Panc1 (cell line): ENCODE results near the gene VSTM5. TPM values are rescaled to one million over a fixed set of nuclear protein-coding genes. Genes with fewer than 3 reads are reported as not detected.

Experiments used
- ATAC-seq: fragments of 200-7000 bp; cut with Tn5 transposase; 2 replicates; pipeline ENCODE4 v1.9.1; 2020; ENCODE audit warnings: mild to moderate bottlenecking, moderate library complexity
- BruUV-seq: library from RNA; stranded (reverse); fragments of 400-500 nt; replicated peaks from 2 replicates; lab custom pipeline; 2021; lab: Mats Ljungman, UMichigan
- CTCF ChIA-PET: fragments of 300-600 bp; sonication (Branson Sonifier 250); formaldehyde crosslinking; loops from one replicate; lab custom pipeline; 2022; ENCODE audit warnings: antibody characterized with exemption; lab: Charles Lee
- POLR2A ChIA-PET: fragments of 300-600 bp; sonication (Branson Sonifier 250); formaldehyde crosslinking; loops from one replicate; lab custom pipeline; 2022; ENCODE audit warnings: antibody characterized with exemption; lab: Charles Lee
- DNase-seq: peaks from one replicate; pipeline ENCODE4 v3.0.0-alpha.2; 2010; ENCODE audit warnings: low read depth, low spot score
- H3K27ac ChIP-seq: 2 replicates; pipeline ENCODE4 v1.5.1; 2011; ENCODE audit warnings: mild to moderate bottlenecking, low read length, inconsistent platforms
- H3K27me3 ChIP-seq: fragments of 200-500 bp; sonication (Bioruptor generic); 2 replicates; pipeline ENCODE4 v1.6.0; 2014; ENCODE audit warnings: low read length, inconsistent platforms; ENCODE audit not compliant: control insufficient read depth, insufficient read depth
- H3K36me3 ChIP-seq: fragments of 200-500 bp; sonication (Bioruptor generic); 2 replicates; pipeline ENCODE4 v1.5.1; 2014; ENCODE audit warnings: inconsistent platforms, mild to moderate bottlenecking, low read length, moderate library complexity; ENCODE audit not compliant: control insufficient read depth, insufficient read depth
- H3K4me1 ChIP-seq: 2 replicates; pipeline ENCODE4 v1.5.1; 2011; ENCODE audit warnings: inconsistent platforms, mild to moderate bottlenecking, low read length, moderate library complexity; ENCODE audit not compliant: control insufficient read depth, insufficient read depth
- H3K4me3 ChIP-seq, 2 experiments: 2 replicates each; pipeline ENCODE4 v1.5.1; 2011 to 2012; ENCODE audit warnings: low read depth in 2 of 2, low read length in 2 of 2, mild to moderate bottlenecking in 2 of 2, inconsistent platforms in 1 of 2, moderate library complexity in 1 of 2
- H3K9me3 ChIP-seq: fragments of 200-500 bp; sonication (Bioruptor generic); 2 replicates; pipeline ENCODE4 v1.5.1; 2014; ENCODE audit warnings: low read depth, mild to moderate bottlenecking, inconsistent platforms, low read length, moderate library complexity; ENCODE audit not compliant: control insufficient read depth, insufficient read depth
- CTCF ChIP-seq: fragments of 450-650 bp; IDR thresholded peaks from 2 replicates; pipeline ENCODE4 v1.5.1; 2017; ENCODE audit warnings: mild to moderate bottlenecking
- POLR2AphosphoS5 ChIP-seq: IDR thresholded peaks from 2 replicates; pipeline ENCODE4 v1.6.1; 2012; ENCODE audit warnings: mild to moderate bottlenecking, low read depth, low read length, moderate library complexity
- REST ChIP-seq, 2 experiments: IDR thresholded peaks; 2 replicates each; pipeline ENCODE4 v1.6.1; 2011 to 2012; ENCODE audit warnings: low read depth in 2 of 2, control low read depth in 1 of 2, low read length in 1 of 2, mild to moderate bottlenecking in 1 of 2, moderate library complexity in 1 of 2; ENCODE audit not compliant: insufficient read depth in 1 of 2
- SIN3A ChIP-seq: IDR thresholded peaks from 2 replicates; pipeline ENCODE4 v1.6.1; 2012; ENCODE audit warnings: low read depth, mild to moderate bottlenecking, low read length, moderate library complexity, borderline replicate concordance; ENCODE audit not compliant: insufficient read depth
- TCF7L2 ChIP-seq: IDR thresholded peaks from 2 replicates; pipeline ENCODE4 v1.6.1; 2011; ENCODE audit warnings: mild to moderate bottlenecking, low read depth, low read length, inconsistent platforms
- in situ Hi-C: cut with HindIII; loops from 2 replicates; pipeline ENCODE4 v1.10.0; 2016; ENCODE audit warnings: low sequenced_read_pairs, low pct_unique_long_range_greater_than_20kb
- intact Hi-C: fragments of 100-400 bp; cut with micrococcal nuclease; formaldehyde crosslinking; loops from one replicate; pipeline ENCODE4 v1.10.0; 2022; ENCODE audit not compliant: unreplicated experiment
- total RNA-seq: library from RNA; stranded (reverse); gene quantifications from one replicate; pipeline ENCODE4 v1.2.1, GENCODE V29; 2021; ENCODE audit not compliant: unreplicated experiment

VSTM5 gene
- total RNA-seq, 1 experiment from 2014 or later: not detected

- POLR2A ChIA-PET: interaction anchor here (0.6 kb wide), 1 partner anchor 19 kb away, joined by 3 read pairs; no protein-coding TSS in a partner anchor
- TF ChIP-seq CTCF (no peak), TCF7L2 (no peak), POLR2AphosphoS5 (no peak), REST (IDR thresholded peaks at IDR 0.05; ENCODE audit: insufficient read depth in 1 of 2, low read depth in 2 of 2, low read length in 1 of 2) (no peak), SIN3A (no peak)
- Histone ChIP-seq H3K4me3 (no peak overlapping the region), H3K4me1 (no peaks in the 10 kb centered on the region), H3K9me3 (no peaks in the 10 kb centered on the region), H3K36me3 (no peaks in the 10 kb centered on the region), H3K27ac (no peak overlapping the region), H3K27me3 (no peaks in the 10 kb centered on the region; the same call in none of the 2 replicates)
- in situ Hi-C loops (no loop called here), intact Hi-C loops (no loop called here)
- DNase-seq (no peak), ATAC-seq (no peak)
- CTCF ChIA-PET: no interaction called here
- no TSS peak for BruUV-seq
Measured at GRCh38 chr11:93857413-93858120, 7.1 kb upstream of the VSTM5 start.

- no TSS peak for BruUV-seq
Measured at GRCh38 chr11:93852242-93852641, 1.8 kb upstream of the VSTM5 start.

More at GRCh38 chr11:93852242-93852641, 1.8 kb upstream of the VSTM5 start:
- Histone ChIP-seq H3K9me3 (no peaks in the 10 kb centered on the region), H3K27ac (no peak overlapping the region), H3K4me1 (no peaks in the 10 kb centered on the region), H3K27me3 (no peaks in the 10 kb centered on the region), H3K36me3 (no peaks in the 10 kb centered on the region), H3K4me3 (no peak overlapping the region)
- DNase-seq (no peak), ATAC-seq (no peak)
- POLR2A ChIA-PET: no interaction called here
- intact Hi-C loops (no loop called here), in situ Hi-C loops (no loop called here)
- TF ChIP-seq POLR2AphosphoS5 (no peak), TCF7L2 (no peak), REST (IDR thresholded peaks at IDR 0.05; ENCODE audit: insufficient read depth in 1 of 2, low read depth in 2 of 2, low read length in 1 of 2) (no peak), CTCF (no peak), SIN3A (no peak)
- CTCF ChIA-PET: no interaction called here
